ENCODE measurements around the gene SUSD4.

- TF ChIP-seq CTCF (IDR thresholded peaks at IDR 0.05) (no peak), POLR2AphosphoS5 (IDR thresholded peaks at IDR 0.05) (no peak)
These were observed 139.5 kb downstream of the SUSD4 start for GRCh38 chr1:223224465-223224864.

Measured in gastroesophageal sphincter (tissue), 3 donors.